Peyer's patch (tissue), 4 donors: ENCODE results near the gene C1orf105. TPM values are rescaled to one million over a fixed set of nuclear protein-coding genes. Genes with fewer than 3 reads are reported as not detected.
A peak's percentile ranks its signal among the peaks of the same experiment; 100 is the strongest.

ENCODE experiments used
- DNase-seq, 3 donors: peaks; one replicate each; pipeline ENCODE4 v3.0.0-alpha.2; 2017 to 2019
- H3K27ac ChIP-seq, 4 donors: fragments of 200-600 bp; sonication (generic); one replicate each; pipeline ENCODE4 v1.5.1; 2016 to 2019
- H3K27me3 ChIP-seq, 2 donors: fragments of 200-600 bp; sonication (generic); one replicate each; pipeline ENCODE4 v1.5.1; 2019
- H3K36me3 ChIP-seq, 3 donors: fragments of 200-600 bp; sonication (generic); one replicate each; pipeline ENCODE4 v1.5.1; 2016 to 2019
- H3K4me1 ChIP-seq, 4 donors: fragments of 200-600 bp; sonication (generic); one replicate each; pipeline ENCODE4 v1.5.1; 2016 to 2019
- H3K4me3 ChIP-seq, 4 donors: fragments of 200-600 bp; sonication (generic); 1 replicate in 3 of 4; 2 replicates in 1 of 4; pipeline ENCODE4 v1.5.1; 2016 to 2019; ENCODE audit warnings: mild to moderate bottlenecking in 1 of 4
- H3K9me3 ChIP-seq, 4 donors: fragments of 200-600 bp; sonication (generic); one replicate each; pipeline ENCODE4 v1.5.1; 2016 to 2019; ENCODE audit warnings: mild to moderate bottlenecking in 1 of 4
- CTCF ChIP-seq, 6 experiments: fragments of 450-650 bp in 4 of 6; fragments of 200-600 bp in 2 of 6; sonication (generic) in 1 of 6; IDR thresholded peaks; one replicate each; pipeline ENCODE4 v1.5.1; 2017 to 2019; ENCODE audit warnings: antibody characterized with exemption in 6 of 6, mild to moderate bottlenecking in 3 of 6, moderate library complexity in 1 of 6
- POLR2A ChIP-seq, 2 donors: fragments of 450-650 bp; IDR thresholded peaks; one replicate each; pipeline ENCODE4 v1.5.1; 2017; ENCODE audit warnings: antibody characterized with exemption in 2 of 2, mild to moderate bottlenecking in 2 of 2, moderate library complexity in 2 of 2
- total RNA-seq, 4 donors: library from RNA; depleted of rRNA; stranded (reverse); fragments of >200 nt; gene quantifications; one replicate each; pipeline ENCODE4 v1.1.0, GENCODE V29; 2016

Gene C1orf105
- total RNA-seq, 4 donors from 2014 or later, result not detected

GRCh38 chr1:172378109-172378760 is 42.2 kb upstream of the C1orf105 start:
- Histone ChIP-seq H3K4me3 (no peak overlapping the region), H3K36me3 (no peaks in the 10 kb centered on the region), H3K27me3 (no peaks in the 10 kb centered on the region), H3K9me3 (no peaks in the 10 kb centered on the region), H3K4me1 (peaks cover 0 to 11% (median 0%) of the 10 kb centered on the region in 4 donors), H3K27ac (no peak overlapping the region)
- TF ChIP-seq CTCF (IDR thresholded peaks at IDR 0.05) (no peak), POLR2A (IDR thresholded peaks at IDR 0.05) (no peak)
- no peak for DNase-seq

GRCh38 chr1:172380441-172381244 is 39.8 kb upstream of the C1orf105 start:
- Histone ChIP-seq H3K27me3 (no peaks in the 10 kb centered on the region), H3K4me1 (peaks cover 0 to 11% (median 0%) of the 10 kb centered on the region in 4 donors), H3K36me3 (no peaks in the 10 kb centered on the region), H3K27ac (peak overlapping the region in 2 of 4 donors; percentile 66), H3K4me3 (no peak overlapping the region), H3K9me3 (no peaks in the 10 kb centered on the region)
- TF ChIP-seq POLR2A (IDR thresholded peaks at IDR 0.05) (no peak), CTCF (IDR thresholded peaks at IDR 0.05) (no peak)
- DNase-seq, result peak in 2 of 3 donors; percentile 28 to 54

GRCh38 chr1:172381946-172382345 is 38.5 kb upstream of the C1orf105 start:
- H3K27me3 ChIP-seq, result no peaks in the 10 kb centered on the region
- no peak overlapping the region for H3K4me3 ChIP-seq
- H3K9me3 ChIP-seq, result no peaks in the 10 kb centered on the region
- no peak for DNase-seq
- H3K4me1 ChIP-seq, result peaks cover 0 to 11% (median 0%) of the 10 kb centered on the region in 4 donors
- no peak overlapping the region for H3K27ac ChIP-seq
- TF ChIP-seq CTCF (IDR thresholded peaks at IDR 0.05) (no peak), POLR2A (IDR thresholded peaks at IDR 0.05) (no peak)
- H3K36me3 ChIP-seq, result no peaks in the 10 kb centered on the region

- Histone ChIP-seq H3K4me1 (peaks cover 0 to 11% (median 0%) of the 10 kb centered on the region in 4 donors), H3K4me3 (no peak overlapping the region), H3K36me3 (no peaks in the 10 kb centered on the region), H3K9me3 (no peaks in the 10 kb centered on the region), H3K27me3 (no peaks in the 10 kb centered on the region), H3K27ac (no peak overlapping the region)
- DNase-seq, result no peak
- TF ChIP-seq CTCF (IDR thresholded peaks at IDR 0.05), result no peak
- TF ChIP-seq POLR2A (IDR thresholded peaks at IDR 0.05), result no peak
These were observed 38.1 kb upstream of the C1orf105 start for GRCh38 chr1:172382406-172382805.

GRCh38 chr1:172382990-172383389 is 37.5 kb upstream of the C1orf105 start:
- TF ChIP-seq CTCF (IDR thresholded peaks at IDR 0.05) (no peak), POLR2A (IDR thresholded peaks at IDR 0.05) (no peak)
- Histone ChIP-seq H3K9me3 (no peaks in the 10 kb centered on the region), H3K27ac (no peak overlapping the region), H3K36me3 (no peaks in the 10 kb centered on the region), H3K27me3 (no peaks in the 10 kb centered on the region), H3K4me1 (peaks cover 0 to 11% (median 0%) of the 10 kb centered on the region in 4 donors), H3K4me3 (no peak overlapping the region)
- DNase-seq, result no peak
